ENCODE data around the gene UVSSA.

- TF ChIP-seq CTCF (IDR thresholded peaks at IDR 0.05) (no peak), POLR2A (IDR thresholded peaks at IDR 0.05) (no peak)
These were observed 66.9 kb downstream of the UVSSA start for GRCh38 chr4:1413687-1414479.

All from body of pancreas (tissue), 4 donors.